Endothelial cell (in vitro differentiated cells): ENCODE results near the gene DIS3L2. TPM values are rescaled to one million over a fixed set of nuclear protein-coding genes. Genes with fewer than 3 reads are reported as not detected.
A peak's percentile ranks its signal among the peaks of the same experiment; 100 is the strongest.

Experiments used
- DNase-seq: peaks from one replicate; pipeline ENCODE4 v3.0.0; 2021; ENCODE audit warnings: low spot score
- H3K27ac Mint-ChIP-seq: one replicate; pipeline ENCODE4 v1.8.0; 2021; ENCODE audit warnings: mixed read lengths, inconsistent platforms; ENCODE audit not compliant: unreplicated experiment
- H3K27me3 Mint-ChIP-seq: one replicate; pipeline ENCODE4 v1.8.0; 2021; ENCODE audit warnings: mild to moderate bottlenecking, moderate library complexity, mixed read lengths, inconsistent platforms; ENCODE audit not compliant: unreplicated experiment
- H3K36me3 Mint-ChIP-seq: one replicate; pipeline ENCODE4 v1.8.0; 2021; ENCODE audit warnings: mild to moderate bottlenecking, low read depth, mixed read lengths, inconsistent platforms; ENCODE audit not compliant: unreplicated experiment
- H3K4me1 Mint-ChIP-seq: one replicate; pipeline ENCODE4 v1.8.0; 2021; ENCODE audit warnings: mild to moderate bottlenecking, mixed read lengths, inconsistent platforms; ENCODE audit not compliant: unreplicated experiment
- H3K4me3 Mint-ChIP-seq: one replicate; pipeline ENCODE4 v1.8.0; 2021; ENCODE audit warnings: mild to moderate bottlenecking, mixed read lengths, inconsistent platforms; ENCODE audit not compliant: unreplicated experiment
- H3K9me3 Mint-ChIP-seq: one replicate; pipeline ENCODE4 v1.8.0; 2021; ENCODE audit warnings: mixed read lengths, inconsistent platforms; ENCODE audit not compliant: unreplicated experiment
- total RNA-seq: library from RNA; stranded (reverse); fragmentation: NEBNext Ultra II Directional; extraction: Animal tissue kit (Norgen Biotek cat#: 25700); gene quantifications from one replicate; pipeline ENCODE4 v1.2.1, GENCODE V29; 2021; ENCODE audit not compliant: unreplicated experiment
- TF ChIP-seq, protein P1 (sequence below): fragments of 200-600 bp; sonication (generic); IDR thresholded peaks from one replicate; pipeline ENCODE4 v1.5.0; 2021; ENCODE audit warnings: antibody characterized with exemption; ENCODE audit not compliant: unreplicated experiment

Gene DIS3L2
- total RNA-seq, 1 donor from 2014 or later, result 42.1 TPM

DNA sequence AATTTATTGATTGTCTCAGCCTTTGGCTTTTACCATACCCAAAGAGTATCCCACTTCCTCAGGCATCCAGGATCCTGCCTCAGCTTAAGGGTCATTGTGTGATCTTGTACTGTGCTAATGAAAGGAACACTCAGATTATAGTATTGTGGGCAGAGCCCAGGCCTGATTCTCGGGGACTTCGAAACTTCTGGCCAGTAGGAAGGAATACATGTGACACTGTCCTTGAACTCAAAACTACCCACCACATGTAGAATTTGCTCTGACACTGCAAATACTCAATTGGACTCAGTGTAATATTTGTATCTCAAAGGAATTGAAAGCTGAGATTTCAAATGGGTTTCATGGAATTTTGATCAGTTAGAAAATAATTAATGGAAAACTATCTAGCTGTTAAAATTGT lies 15.9 kb downstream of the DIS3L2 start:
- H3K27ac Mint-ChIP-seq, result no peak overlapping the region
- no peaks in the 10 kb centered on the region for H3K9me3 Mint-ChIP-seq
- DNase-seq, result no peak
- H3K36me3 Mint-ChIP-seq, result no peaks in the 10 kb centered on the region
- H3K4me1 Mint-ChIP-seq, result no peaks in the 10 kb centered on the region
- no peaks in the 10 kb centered on the region for H3K27me3 Mint-ChIP-seq
- TF ChIP-seq, protein P1, sequence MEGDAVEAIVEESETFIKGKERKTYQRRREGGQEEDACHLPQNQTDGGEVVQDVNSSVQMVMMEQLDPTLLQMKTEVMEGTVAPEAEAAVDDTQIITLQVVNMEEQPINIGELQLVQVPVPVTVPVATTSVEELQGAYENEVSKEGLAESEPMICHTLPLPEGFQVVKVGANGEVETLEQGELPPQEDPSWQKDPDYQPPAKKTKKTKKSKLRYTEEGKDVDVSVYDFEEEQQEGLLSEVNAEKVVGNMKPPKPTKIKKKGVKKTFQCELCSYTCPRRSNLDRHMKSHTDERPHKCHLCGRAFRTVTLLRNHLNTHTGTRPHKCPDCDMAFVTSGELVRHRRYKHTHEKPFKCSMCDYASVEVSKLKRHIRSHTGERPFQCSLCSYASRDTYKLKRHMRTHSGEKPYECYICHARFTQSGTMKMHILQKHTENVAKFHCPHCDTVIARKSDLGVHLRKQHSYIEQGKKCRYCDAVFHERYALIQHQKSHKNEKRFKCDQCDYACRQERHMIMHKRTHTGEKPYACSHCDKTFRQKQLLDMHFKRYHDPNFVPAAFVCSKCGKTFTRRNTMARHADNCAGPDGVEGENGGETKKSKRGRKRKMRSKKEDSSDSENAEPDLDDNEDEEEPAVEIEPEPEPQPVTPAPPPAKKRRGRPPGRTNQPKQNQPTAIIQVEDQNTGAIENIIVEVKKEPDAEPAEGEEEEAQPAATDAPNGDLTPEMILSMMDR, result no peak
- no peak overlapping the region for H3K4me3 Mint-ChIP-seq

GRCh38 chr2:231984992-231985391 lies 23.5 kb downstream of the DIS3L2 start:
- H3K27ac Mint-ChIP-seq, result no peak overlapping the region
- no peaks in the 10 kb centered on the region for H3K36me3 Mint-ChIP-seq
- no peaks in the 10 kb centered on the region for H3K9me3 Mint-ChIP-seq
- peaks cover 4% of the 10 kb centered on the region for H3K27me3 Mint-ChIP-seq
- TF ChIP-seq, protein P1, result no peak
- no peak for DNase-seq
- H3K4me3 Mint-ChIP-seq, result no peak overlapping the region
- H3K4me1 Mint-ChIP-seq, result peaks cover 36% of the 10 kb centered on the region

DNA sequence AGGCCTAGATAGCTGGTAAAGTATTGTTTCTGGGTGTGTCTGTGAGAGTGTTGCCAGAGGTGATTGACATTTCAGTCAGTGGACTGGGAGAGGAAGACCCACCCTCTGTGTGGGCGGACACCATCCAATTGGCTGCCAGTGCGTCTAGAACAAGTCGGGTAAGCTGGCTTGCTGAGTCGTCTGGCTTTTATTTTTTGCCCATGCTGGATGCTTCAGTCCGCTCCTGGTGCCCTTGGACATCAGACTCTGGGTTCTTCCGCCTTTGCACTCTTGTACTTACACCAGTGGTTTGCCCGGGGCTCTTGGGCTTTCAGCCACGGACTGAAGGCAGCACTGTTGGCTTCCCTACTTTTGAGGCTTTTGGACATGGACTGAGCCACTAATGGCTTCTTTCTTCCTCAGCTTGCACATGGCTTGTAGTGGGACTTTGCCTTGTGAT lies 24.3 kb downstream of the DIS3L2 start:
- Mint-ChIP-seq H3K27ac (no peak overlapping the region), H3K4me3 (no peak overlapping the region), H3K4me1 (peaks cover 43% of the 10 kb centered on the region), H3K36me3 (no peaks in the 10 kb centered on the region), H3K27me3 (peaks cover 4% of the 10 kb centered on the region), H3K9me3 (no peaks in the 10 kb centered on the region)
- TF ChIP-seq, protein P1, result no peak
- DNase-seq, result no peak

DNA sequence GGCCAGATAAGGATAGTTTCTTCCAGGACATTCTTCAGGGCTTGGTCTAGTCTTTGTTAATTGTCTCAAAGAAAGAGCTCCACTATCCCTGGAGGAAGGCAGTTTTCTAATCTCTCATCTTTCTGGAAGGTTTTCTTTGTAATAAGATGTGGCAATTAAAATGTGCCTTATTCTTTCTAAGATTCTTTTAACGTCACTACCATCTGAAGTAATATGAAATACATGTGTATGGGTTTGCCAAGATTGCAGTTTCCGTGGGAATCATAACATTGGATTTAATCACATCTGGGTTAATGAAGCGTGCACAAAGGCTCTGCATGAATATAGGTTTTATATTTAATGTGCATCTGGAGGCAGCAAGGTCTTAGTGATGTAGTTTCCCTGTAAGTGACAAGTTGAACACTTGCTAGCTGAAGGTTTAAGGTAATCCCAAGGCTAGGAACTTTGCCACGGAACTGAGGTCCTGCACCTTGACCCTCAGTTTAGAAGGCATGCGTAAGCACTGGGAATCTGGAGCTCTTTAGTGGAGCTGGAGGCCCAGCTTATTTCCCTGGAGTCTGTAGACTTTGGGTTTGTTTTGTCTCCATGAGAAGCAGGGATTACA lies 25.7 kb downstream of the DIS3L2 start:
- Mint-ChIP-seq H3K9me3 (no peaks in the 10 kb centered on the region), H3K36me3 (no peaks in the 10 kb centered on the region), H3K27me3 (peaks cover 4% of the 10 kb centered on the region), H3K4me1 (peaks cover 51% of the 10 kb centered on the region), H3K27ac (peak overlapping the region; percentile 85), H3K4me3 (no peak overlapping the region)
- TF ChIP-seq, protein P1, result no peak
- DNase-seq, result no peak

- TF ChIP-seq, protein P1, result no peak
- DNase-seq, result no peak
- Mint-ChIP-seq H3K4me3 (no peak overlapping the region), H3K4me1 (peaks cover 54% of the 10 kb centered on the region), H3K27ac (no peak overlapping the region), H3K36me3 (no peaks in the 10 kb centered on the region), H3K9me3 (no peaks in the 10 kb centered on the region), H3K27me3 (peaks cover 3% of the 10 kb centered on the region)
Observed at GRCh38 chr2:231988179-231988866, 26.8 kb downstream of the DIS3L2 start.
